Measurements from ENCODE around the gene HMGA1.

Gene HMGA1

DNA sequence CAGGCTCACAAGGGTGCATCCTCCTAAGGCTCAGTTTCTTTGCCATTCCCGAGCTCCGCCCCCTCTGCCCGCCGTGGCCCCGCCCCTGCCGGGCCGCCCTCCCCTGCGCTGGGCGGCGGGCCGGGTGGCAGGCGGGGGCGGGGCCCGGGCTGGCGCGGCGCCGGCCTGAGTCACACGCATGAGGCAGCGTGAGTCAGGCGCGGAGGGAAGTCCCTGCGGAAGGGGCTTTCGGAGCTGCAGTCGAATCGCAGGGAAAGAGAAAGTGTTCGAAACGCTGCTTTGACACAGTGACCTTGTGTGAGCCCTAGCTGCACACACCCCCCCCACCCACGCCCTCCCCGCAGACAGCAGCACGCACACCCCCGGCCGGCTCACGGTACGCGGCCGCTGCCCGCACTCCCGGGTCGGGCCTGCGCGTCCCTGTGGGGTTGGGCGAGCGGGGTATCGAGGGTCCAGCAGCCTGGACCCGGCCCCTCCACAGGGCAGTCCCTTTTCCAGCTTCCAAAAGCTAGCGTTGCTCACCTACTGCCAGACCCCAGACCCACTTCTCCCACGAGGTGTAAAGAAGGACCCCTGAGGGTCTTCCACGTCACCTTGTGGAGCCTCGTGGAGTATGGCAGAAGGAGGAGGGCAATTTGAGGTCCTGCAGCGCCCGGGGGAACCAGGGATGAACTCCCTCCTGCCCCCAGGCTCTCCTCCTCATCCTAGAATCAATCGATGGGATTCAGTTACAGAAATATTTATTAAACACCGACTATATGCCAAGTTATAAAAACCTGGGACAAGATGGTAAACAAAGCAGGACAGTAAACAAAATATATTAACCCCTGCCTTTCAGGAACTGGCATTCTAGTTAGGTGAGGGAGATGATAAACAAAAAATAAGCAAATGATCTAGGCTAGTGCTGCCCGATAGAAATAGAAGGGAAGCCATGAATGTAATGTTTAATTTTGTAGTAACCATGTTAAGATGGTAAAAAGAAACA, 12.4 kb upstream of the HMGA1 start:
- peak; percentile 62 for DNase-seq (ENCODE audit: low read depth)

DNA sequence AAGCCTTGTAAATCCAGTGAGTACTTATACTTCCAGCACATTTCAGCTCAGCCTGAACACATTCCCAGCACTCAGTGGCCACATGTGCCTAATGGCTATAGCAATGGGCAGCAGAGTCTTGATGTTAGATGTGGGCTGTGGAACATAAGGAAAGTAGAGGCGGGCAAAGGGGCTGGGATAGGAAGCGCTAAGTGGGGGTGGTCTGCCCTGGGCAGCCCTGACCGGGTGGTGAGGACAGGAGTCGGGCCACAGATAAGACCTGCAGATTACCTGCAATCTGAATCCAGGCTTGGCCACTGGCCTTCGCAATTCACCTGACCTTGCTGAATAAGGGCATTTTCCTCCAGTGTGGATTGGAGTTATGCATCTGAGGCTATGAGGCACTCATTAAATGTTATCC, 11.1 kb upstream of the HMGA1 start:
- no peak for DNase-seq (ENCODE audit: low read depth)

DNA sequence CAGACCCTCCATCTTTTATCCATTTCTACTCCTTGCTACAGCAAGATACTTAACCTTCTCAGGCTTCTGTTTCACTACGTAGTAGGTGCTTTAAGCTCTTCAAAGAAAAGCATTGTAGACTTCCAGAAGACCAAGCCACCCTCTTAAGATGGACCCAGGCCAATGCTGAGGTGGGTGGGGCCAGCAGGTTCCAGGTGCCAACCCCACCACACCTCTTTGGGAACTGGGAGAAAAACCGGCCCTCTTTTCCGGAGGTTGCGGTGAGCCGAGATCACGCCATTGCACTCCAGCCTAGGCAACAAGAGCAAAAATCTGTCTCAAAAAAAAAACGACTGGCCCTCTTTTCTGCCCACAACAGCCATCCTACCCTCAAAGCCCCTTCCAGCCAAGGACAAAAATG, 10.6 kb upstream of the HMGA1 start:
- no peak for DNase-seq (ENCODE audit: low read depth)

DNA sequence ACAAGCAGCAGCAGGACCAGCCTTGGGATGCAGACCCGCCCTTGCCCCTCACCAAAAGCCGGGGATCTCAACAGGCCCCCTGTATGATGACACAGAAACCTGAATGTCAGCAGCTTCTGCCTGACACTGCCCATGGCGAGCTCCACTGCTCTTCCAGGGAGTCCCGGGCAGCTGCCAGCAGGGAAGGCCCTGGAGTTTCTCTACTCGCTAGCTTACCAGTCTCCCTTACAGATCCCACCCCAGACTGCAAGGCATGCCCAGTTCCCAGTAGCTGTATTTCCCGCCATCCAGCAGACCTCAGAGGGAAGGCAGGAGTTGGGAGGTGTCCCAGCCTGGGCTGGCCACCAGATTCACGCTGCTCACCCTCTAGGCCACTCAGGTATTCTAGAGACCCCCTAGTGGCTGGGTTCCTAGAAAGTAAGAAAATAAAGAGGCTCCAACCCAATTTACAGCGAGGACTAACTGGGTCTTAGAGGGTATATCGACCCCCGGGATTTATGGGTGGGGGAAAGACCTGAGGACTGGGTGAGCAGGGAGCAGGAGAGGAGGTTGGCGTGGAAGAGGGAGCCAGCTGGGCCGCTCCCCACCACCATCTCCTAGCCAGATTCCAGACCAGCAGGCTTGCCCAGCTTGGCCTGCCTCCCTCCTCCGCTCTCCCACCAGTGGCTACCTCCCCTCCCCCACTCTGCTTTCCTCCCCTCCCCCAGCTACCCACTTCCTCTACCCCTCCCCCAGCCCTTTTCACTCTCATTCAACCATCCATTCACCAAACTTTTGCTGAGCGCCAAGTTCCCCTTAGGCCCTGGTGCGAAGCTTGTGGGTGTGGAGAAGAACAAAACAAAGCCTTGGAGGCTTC, 9.7 kb upstream of the HMGA1 start:
- DNase-seq (ENCODE audit: low read depth): no peak

DNA sequence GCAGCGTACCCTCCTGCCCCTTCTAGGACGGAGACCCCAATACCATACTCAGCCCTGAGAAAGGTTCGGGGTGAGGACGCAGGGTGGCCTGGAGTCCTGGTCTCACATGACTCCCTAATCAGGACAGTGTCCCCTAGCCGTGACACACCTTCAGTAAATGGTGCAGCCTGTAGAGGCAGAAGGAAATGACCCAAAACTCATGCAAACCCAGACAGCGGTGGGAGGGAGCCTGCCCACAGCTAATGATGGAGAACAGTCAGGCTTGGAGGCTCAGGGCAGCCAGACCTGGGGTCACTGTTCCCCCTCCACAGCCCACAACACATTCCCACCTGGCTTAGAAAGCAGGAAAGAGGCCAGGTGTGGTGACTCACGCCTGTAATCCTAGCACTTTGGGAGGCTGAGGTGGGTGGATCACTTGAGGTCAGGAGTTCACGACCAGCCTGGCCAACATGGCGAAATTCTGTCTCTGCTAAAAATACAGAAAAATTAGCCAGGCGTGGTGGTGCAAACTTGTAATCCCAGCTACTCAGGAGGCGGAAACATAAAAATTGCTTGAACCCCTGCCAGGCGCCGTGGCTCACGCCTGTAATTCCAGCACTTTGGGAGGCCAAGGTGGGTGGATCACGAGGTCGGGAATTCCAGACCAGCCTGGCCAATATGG, 8.8 kb upstream of the HMGA1 start:
- DNase-seq (ENCODE audit: low read depth): no peak

DNA sequence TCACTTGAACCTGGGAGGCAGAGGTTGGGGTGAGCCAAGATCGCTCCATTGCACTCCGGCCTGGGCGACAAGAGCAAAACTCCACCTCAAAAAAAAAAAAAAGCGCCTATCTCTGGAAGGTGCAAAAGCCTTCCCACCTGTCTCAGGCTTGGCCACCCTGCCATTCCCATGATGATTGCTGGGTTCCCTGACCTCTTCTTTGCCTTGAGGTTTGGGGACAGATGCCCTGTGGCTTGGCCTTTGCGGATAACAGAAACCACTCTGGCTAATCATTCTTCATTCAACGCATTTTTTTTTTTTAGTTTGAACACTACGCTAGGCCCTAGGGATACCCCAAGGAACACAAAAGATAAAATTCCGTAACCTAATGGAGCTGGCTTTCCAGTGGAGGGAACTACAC, 6.8 kb upstream of the HMGA1 start:
- no peak for DNase-seq (ENCODE audit: low read depth)

DNA sequence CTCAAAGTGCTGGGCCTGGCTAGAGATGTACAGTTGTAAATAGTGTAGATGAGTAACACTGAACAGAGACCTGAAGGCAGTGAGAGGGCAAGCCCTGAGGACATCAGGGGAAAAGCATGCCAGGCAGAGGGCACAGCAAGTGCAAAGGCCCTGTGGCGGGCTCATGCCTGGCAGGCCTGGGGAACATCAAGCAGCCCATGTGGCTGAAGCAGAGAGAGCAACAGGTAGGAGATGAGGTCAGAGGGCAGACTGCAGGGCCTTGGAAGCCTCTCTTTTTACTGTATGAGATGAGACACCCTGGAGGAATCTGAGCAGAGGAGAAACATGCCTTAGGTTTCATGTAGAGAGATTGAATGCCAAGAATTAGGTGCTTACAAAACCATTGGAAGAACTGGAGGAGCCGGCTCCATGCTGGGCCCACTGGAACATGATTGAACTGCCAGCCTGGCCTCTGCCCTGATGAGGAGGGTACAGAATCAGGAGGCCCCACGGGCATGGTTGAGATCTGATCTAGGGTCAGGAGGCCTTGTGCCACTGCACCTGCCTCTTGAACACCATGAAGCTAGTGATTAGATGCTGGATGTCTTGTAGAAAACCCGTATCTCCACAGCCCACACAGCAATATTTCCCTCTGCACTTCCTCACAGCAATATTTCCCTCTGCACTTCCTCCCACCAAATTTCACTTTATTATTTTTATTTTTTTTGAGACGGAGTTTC, 5.9 kb upstream of the HMGA1 start:
- DNase-seq (ENCODE audit: low read depth): no peak

DNA sequence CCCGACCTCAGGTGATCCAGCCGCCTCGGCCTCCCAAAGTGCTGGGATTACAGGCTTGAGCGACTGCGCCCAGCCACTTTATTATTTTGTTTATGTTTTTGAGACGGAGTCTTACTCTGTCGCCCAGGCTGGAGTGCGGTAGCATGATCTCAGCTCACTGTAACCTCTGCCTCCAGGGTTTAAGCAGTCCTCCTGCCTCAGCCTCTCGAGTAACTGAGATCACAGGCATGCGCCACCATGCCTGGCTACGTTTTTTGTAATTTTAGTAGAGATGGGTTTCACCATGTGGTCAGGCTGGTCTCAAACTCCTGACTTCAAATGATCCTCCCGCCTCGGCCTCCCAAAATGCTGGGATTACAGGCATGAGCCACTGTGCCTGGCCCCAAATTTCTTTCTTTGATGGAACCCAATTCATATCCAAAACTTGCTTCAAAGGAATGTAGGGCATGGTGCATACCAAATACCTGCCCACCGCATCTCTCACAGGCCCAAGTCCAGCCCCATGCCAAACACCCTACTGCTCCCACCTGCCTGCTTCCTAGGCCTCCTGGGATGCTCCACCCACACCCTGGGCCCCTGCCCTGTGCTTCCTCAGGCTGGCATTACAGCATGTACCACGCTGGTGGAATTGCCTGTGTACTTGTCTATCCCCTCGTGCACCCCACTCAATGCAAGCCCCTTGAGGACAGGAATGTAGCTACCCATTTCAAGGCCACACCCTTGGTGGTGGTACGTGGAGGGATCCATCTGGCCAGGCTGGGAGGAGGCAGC, 4.9 kb upstream of the HMGA1 start:
- no peak for DNase-seq (ENCODE audit: low read depth)

DNA sequence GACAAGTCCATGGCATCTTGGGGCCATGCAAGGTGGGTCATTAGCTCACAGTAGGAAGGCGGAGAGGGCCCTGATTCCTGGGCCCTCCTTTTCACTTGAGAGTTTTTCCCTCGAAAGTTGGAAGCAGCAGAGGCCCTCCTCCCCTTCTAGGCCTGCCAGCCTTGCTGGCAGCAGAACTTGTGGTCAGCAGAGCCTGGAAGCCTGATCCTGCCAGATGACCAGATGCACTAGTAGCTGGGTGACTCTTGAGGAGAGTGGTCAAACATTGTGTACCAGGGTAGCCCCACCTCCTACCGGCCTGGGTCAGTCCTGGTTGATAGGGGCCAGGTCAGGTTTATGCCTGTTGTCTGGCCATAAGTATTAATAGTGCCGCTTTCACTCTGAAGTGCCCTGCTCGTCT, 3.8 kb upstream of the HMGA1 start:
- no peak for DNase-seq (ENCODE audit: low read depth)

DNA sequence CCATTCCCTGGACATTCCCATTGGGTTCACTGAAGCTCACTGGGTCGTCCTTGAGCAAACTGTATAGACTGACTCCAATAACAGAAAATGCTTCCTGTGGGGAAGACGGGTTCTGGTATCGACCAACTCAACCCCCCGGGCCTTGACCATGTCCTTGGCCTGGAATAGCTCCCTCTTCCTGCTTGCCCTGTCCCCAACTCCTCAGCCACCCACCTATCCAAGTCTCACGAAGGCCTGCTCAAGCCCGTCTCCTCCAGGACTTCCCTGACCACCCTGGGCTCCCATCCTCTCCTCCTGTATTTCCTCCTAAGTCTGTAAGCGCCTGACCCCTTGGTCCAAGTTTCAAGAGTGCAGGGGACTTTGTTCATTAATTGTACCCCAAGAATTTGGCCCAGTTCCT, 2.8 kb upstream of the HMGA1 start:
- no peak for DNase-seq (ENCODE audit: low read depth)

DNA sequence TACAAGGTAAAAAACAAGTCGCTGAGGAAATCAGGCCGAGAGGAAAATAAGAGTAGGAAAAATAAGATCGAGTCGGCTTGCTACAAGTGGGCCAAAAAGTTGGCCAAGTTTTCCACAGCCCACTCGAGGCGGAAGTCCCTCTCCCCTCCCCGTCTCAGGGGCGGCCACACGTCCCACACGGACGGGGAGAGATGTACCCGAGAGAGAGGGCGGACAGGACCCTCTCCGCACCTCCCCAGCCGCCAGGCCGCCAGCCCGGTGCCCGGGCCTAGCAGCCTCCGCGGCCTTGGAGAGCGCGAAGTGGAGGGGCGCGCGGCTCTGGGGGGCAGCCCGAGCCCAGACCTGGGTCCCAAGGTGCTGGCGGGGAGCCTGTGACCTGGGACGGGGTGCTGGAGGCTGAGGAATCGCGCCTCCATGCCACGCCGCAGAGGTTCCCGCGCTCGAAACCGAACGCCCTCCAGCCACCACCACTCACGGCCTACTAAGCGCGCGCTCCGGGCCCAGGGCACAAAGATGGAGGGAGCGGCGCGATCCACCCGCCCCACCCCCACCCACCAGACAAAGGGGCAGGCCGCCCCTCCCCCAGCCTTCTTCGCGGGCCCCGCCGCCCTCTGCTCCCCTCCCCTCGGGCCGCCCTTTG, 1.9 kb upstream of the HMGA1 start:
- DNase-seq (ENCODE audit: low read depth): no peak

DNA sequence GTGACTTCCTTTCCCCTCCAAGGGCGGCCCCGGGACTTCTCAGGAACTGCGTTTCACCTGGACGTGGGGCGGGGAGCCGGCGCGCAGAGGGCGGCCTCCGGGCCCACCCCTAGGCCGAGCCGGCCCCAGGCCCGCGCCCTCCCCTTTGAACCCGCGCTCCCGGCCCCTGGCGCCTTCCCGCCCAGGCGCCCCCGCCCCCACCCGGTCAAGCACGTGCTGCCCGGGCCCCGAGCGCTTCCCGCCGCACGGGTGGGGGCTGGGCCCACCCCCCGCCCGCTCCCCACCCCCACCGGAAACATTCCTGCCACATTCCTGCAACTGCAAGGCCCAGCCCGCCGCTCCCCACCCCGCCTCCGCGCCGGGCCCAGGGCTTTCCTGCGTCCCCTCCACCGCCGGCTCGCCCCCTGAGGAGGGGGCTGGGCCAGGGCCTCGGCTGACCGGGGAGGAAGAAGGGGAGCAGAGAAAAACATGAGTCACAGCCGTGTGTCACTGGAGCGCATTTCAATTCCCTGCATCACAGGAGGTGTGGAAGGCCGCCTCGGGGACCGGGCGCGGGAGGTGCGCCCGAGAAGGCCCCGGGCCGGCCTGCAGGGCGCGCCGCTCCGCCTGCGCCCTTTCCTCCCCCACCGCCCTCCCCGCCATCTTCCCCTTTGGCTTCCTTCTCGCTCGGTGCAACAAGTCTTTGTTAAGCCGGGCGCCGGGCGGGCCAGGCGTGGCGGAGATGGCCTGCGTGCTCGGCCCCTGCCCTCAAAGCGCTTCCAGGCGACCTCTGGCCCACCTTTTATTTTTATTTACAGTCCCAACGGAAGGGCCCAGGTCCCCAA, 1.2 kb upstream of the HMGA1 start:
- no peak for DNase-seq (ENCODE audit: low read depth)

DNA sequence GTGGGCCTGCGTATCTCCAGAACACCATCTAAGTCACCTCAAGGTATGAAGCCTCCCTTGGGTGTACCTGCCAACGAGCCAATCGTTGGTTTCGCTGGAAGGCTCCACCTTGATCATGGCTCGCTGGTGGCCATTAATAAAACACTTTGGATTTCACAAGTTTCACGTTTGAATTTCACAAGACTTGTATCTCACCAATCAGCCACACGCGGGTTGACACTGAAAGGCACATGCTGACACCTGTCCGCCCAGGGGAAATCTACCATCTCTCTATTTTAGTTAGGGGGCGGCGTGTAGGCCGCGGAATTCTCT, 586 bp upstream of the HMGA1 start:
- DNase-seq (ENCODE audit: low read depth): no peak

DNA sequence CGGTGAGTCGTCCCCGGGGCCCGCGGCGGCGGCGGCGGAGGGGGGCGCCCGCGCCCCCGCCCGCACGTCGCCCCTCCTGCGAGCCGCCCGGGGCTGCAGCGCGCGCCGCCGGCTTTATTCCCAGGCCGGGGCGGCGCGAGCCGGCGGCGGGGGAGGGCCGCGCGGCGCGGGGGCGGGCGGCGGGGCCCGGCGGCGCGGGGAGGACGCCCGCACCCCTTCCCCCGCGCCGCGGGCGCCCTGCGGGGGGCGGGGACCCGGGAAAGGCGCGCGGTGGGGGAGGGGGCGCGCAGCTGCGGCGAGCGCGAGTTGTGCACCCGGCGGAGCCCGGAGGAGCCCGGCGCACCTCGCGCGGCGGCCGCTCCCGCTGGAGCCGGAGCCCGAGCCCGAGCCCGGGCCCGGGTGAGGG, 646 bp downstream of the HMGA1 start:
- no peak for DNase-seq (ENCODE audit: low read depth)

DNA sequence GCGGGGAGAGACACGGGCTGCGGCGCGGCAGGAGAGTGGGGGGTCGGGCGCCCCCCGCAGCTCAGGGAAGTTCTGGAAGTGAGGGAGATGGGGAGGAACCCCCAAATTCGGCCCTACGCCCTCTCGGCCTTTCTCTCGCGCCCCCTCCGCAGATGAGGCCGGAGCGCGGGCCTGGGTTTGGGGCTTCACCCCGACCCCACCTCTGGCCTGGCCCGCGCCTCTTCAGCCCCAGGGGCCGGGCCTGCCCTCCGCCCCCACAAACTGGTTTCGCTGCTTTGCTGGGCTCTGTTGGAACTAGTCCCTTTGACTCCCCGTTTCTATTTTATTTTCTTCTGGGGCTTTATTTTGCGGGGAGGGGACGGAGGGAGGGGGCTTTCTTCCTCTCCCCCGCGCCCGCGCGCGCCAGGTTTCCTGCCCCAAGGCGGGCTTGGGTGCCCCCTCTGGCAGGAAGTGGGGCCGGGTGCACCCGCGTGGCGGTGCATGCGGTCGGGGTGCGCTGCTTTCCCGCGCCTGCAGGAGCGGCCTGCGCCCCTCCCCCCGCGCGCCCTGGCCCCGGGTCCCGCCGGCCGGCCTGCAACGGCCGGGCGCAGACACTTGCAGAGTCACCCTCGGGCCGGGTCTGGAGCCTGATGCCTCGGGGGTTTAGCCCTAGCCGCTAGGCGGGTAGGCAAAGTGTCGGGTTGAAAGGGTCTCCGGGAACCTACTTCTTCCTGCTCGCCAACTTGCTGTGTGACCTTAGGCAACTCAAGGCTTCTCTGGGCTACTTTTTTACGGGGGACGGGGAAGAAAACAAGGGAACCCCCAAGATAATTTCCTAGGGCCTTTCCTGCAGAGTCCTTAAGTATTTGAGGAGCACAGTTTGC, 1.3 kb downstream of the HMGA1 start:
- no peak for DNase-seq (ENCODE audit: low read depth)

DNA sequence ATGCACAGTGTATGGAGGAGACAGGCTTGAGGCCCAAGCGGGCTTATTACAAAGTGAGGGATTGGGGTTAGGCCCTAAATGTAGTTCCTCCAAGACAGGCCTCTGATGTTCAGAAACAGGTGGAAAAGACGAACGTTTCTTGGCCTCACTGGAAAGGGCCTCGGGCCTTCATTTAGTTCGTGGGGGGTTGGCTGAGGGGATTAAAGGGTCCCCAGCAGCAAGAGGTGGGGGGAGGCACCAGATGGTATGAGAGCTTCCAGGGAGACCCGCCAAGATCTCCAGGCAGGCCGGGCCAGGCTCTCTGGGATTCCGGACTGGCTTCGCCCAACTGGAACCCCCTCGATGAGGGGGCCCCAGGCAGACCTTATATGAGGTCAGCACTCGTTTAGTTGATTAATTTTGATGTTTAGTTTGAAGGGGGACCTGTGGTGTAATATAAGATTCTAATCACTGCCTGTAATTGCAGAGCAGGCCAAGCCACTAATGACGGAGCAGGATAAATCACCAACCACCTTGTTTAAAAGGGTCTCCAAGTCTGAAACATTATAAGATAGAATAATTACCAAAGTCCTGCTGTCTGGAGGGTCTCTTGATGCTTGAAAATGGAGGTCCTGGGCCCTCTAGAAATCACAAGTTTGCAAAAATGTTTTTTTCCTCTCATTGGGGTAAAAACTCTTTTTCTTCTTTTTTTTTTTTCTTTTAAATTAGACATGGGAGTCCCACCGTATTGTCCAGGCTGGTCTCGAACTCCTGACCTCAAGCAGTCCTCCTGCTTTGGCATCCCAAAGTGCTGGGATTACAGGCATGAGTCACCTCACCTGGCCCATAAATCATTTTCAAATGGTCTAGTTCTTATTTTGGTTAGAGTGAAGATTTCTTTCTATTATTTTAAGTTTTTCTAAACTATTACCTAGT, 2.2 kb downstream of the HMGA1 start:
- DNase-seq (ENCODE audit: low read depth): no peak

DNA sequence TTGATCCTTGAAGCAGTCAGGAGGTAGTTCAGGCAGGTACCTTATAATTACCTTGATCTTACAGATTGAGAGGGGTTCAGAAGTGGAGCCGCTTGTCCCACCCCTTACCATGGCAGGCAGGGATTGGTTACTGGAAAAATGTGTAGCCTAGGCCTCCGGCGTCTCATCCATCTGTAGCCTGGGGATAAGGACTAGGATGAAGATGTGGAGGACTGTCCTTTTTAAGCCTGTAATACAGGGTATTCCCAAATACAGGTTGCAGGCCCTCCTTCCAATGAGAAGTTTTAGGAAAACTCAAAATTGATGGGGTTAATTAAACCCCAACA, 2.8 kb downstream of the HMGA1 start:
- DNase-seq (ENCODE audit: low read depth): no peak

DNA sequence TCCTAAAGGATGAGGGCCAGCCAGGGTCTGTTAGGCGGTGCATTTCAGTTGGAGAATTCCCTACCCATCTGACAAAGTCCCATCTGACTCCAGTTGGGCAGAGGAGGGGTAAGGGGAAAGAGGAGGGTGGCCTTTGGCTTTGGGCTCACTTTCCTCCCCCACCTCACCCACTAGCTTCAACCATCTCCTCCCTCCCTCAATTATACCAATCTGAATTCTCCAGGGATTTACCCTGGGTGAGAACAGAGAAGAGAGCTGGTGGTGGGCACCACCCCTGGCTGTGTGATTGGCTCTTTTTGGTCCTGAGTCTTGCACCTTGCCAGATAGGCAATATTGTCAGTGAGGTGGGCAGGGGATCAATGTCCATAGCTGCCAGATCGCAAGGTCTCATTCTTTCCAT, 3.2 kb downstream of the HMGA1 start:
- DNase-seq (ENCODE audit: low read depth): no peak
